Activated CD4-positive, alpha-beta T cell treated with anti-CD3 and anti-CD28 coated beads for 4 hours (primary cell): ENCODE results near the gene STK4.
A peak's percentile ranks its signal among the peaks of the same experiment; 100 is the strongest.

ENCODE experiments used
- DNase-seq, 2 donors: peaks; one replicate each; pipeline ENCODE4 v3.0.0-alpha.2; 2020

STK4 gene

GRCh38 chr20:44955270-44955669, 11.0 kb upstream of the STK4 start:
- DNase-seq = no peak

- DNase-seq = no peak
These were observed 9.9 kb upstream of the STK4 start for GRCh38 chr20:44956410-44956809.

GRCh38 chr20:44958276-44958675, 8.0 kb upstream of the STK4 start:
- DNase-seq = no peak

GRCh38 chr20:44959082-44959637, 7.2 kb upstream of the STK4 start:
- no peak for DNase-seq

GRCh38 chr20:44959638-44960102, 6.6 kb upstream of the STK4 start:
- DNase-seq = peak; percentile 77 to 82

GRCh38 chr20:44960103-44960852, 6.0 kb upstream of the STK4 start, which contains the start of gene TOMM34:
TSS of gene TOMM34 (minus strand) at chr20:44960397. CDS start at chr20:44960333, 64 bp downstream.
- peak; percentile 96 to 98 for DNase-seq

GRCh38 chr20:44961011-44961869, 5.1 kb upstream of the STK4 start:
- no peak for DNase-seq

GRCh38 chr20:44961870-44962267, 4.4 kb upstream of the STK4 start:
- no peak for DNase-seq

GRCh38 chr20:44962483-44962882, 3.8 kb upstream of the STK4 start:
- DNase-seq = no peak

GRCh38 chr20:44963325-44964215, 2.7 kb upstream of the STK4 start:
- no peak for DNase-seq

- DNase-seq = no peak
These were observed 672 bp upstream of the STK4 start for GRCh38 chr20:44965651-44966029.

- peak; percentile 32 to 40 for DNase-seq
These were observed 995 bp downstream of the STK4 start for GRCh38 chr20:44967207-44967807.

- DNase-seq = peak; percentile 22 to 39
These were observed 3.1 kb downstream of the STK4 start for GRCh38 chr20:44969300-44969894.

- no peak for DNase-seq
These were observed 4.0 kb downstream of the STK4 start for GRCh38 chr20:44970243-44970757.

GRCh38 chr20:44973053-44973452, 6.7 kb downstream of the STK4 start:
- no peak for DNase-seq

GRCh38 chr20:44976698-44977097, 10.4 kb downstream of the STK4 start:
- DNase-seq = no peak

- peak; percentile 64 to 66 for DNase-seq
These were observed 12.8 kb downstream of the STK4 start for GRCh38 chr20:44979090-44979621.

GRCh38 chr20:44981736-44982406, 15.6 kb downstream of the STK4 start:
- DNase-seq = no peak

GRCh38 chr20:44983093-44983674, 16.9 kb downstream of the STK4 start:
- no peak for DNase-seq

GRCh38 chr20:44988631-44989171, 22.4 kb downstream of the STK4 start:
- no peak for DNase-seq
